Common myeloid progenitor, CD34-positive (primary cell): Measurements from ENCODE around the gene SMAD1.

ENCODE experiments used
- CTCF ChIA-PET: fragments of 350-600 bp; sonication (Branson Sonifier 250); formaldehyde crosslinking; loops from one replicate; lab custom pipeline; 2021; ENCODE audit warnings: antibody characterized with exemption; lab: Charles Lee
- POLR2A ChIA-PET: fragments of 350-600 bp; sonication (Branson Sonifier 250); formaldehyde crosslinking; loops from one replicate; lab custom pipeline; 2021; ENCODE audit warnings: antibody characterized with exemption; lab: Charles Lee
- DNase-seq, 3 donors: peaks; one replicate each; pipeline versions ENCODE4 v3.0.0 to v3.0.0-alpha.2; 2013
- H3K27ac ChIP-seq, 2 experiments: 1 replicate in 1 of 2; 2 replicates in 1 of 2; pipeline ENCODE4 v1.7.0; 2013; ENCODE audit warnings: inconsistent platforms in 2 of 2, low read length in 2 of 2, mild to moderate bottlenecking in 2 of 2, low read depth in 1 of 2, moderate library complexity in 1 of 2; ENCODE audit not compliant: severe bottlenecking in 2 of 2, insufficient read depth in 1 of 2, poor library complexity in 1 of 2
- H3K27me3 ChIP-seq, 5 experiments: replicated peaks in 2 of 5; 1 replicate in 3 of 5; 2 replicates in 2 of 5; pipeline versions ENCODE4 v1.6.1 to v1.7.0; 2013; ENCODE audit warnings: low read length in 4 of 5, mild to moderate bottlenecking in 2 of 5, moderate library complexity in 2 of 5, inconsistent platforms in 1 of 5; ENCODE audit not compliant: insufficient read depth in 5 of 5, control insufficient read depth in 4 of 5
- H3K36me3 ChIP-seq, 4 experiments: 1 replicate in 2 of 4; 2 replicates in 2 of 4; pipeline versions ENCODE4 v1.6.1 to v1.7.0; 2013; ENCODE audit warnings: low read length in 3 of 4, control low read depth in 1 of 4, mild to moderate bottlenecking in 1 of 4; ENCODE audit not compliant: control insufficient read depth in 4 of 4, insufficient read depth in 4 of 4
- H3K4me1 ChIP-seq, 4 experiments: 1 replicate in 3 of 4; 2 replicates in 1 of 4; pipeline versions ENCODE4 v1.6.1 to v1.7.1; 2013; ENCODE audit warnings: low read length in 3 of 4, mild to moderate bottlenecking in 3 of 4, control low read depth in 1 of 4, inconsistent platforms in 1 of 4, moderate library complexity in 1 of 4; ENCODE audit not compliant: control insufficient read depth in 4 of 4, insufficient read depth in 4 of 4; ENCODE audit errors: control extremely low read depth in 1 of 4
- H3K4me3 ChIP-seq, 7 experiments: 1 replicate in 4 of 7; 2 replicates in 3 of 7; pipeline versions ENCODE4 v1.5.1 to v1.7.0; 2013; ENCODE audit warnings: mild to moderate bottlenecking in 7 of 7, low read length in 6 of 7, moderate library complexity in 6 of 7, inconsistent platforms in 2 of 7, low read depth in 2 of 7, control low read depth in 1 of 7; ENCODE audit not compliant: insufficient read depth in 4 of 7, control insufficient read depth in 1 of 7; ENCODE audit errors: extremely low read depth in 1 of 7
- H3K9me3 ChIP-seq, 5 experiments: 1 replicate in 4 of 5; 2 replicates in 1 of 5; pipeline versions ENCODE4 v1.6.1 to v1.7.1; 2013; ENCODE audit warnings: low read length in 4 of 5, mild to moderate bottlenecking in 2 of 5, inconsistent platforms in 1 of 5, low read depth in 1 of 5, moderate library complexity in 1 of 5; ENCODE audit not compliant: control insufficient read depth in 4 of 5, insufficient read depth in 2 of 5; ENCODE audit errors: control extremely low read depth in 1 of 5
- WGBS: methylation state at CpG from one replicate; pipeline ENCODE4 v1.1.5; 2013; ENCODE audit not compliant: insufficient coverage; 5-methylcytosine and 5-hydroxymethylcytosine counted together

The SMAD1 gene

DNA sequence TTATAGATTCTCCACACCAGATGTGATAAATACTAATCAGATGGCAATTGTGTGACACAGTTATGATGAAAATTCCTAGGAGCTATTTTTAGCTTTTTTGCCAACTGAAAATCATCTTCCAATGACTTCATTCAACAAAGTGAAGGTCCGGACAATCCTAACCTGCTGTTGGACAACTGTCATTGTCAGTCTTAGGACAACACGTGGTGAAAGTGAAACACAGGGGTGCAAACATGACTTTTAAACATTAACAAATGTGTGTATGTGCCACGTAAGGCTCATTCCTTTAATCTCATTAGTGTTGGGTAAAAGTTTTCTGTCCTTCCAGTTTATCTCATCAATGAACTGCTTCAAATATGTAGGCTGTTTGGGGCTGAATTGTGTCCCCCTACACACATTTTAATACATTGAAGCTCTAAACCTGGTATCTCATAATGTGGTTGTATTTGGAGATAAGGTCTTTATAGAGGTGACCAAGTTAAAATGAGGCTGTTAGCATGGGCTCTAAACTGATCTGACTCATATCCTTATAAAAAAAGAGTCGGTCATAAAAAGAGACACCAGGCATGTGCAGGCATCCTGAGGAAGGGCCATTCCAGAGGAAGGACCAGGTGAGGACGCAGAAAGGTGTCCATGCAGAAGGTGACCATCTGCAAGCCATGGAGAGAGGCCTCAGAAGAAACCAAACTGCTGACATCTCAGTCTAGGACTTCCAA, 41.2 kb upstream of the SMAD1 start:
- ChIA-PET CTCF (no interaction called here), POLR2A (no interaction called here)
- Histone ChIP-seq H3K36me3 (no peaks in the 10 kb centered on the region), H3K4me3 (no peak overlapping the region), H3K9me3 (no peaks in the 10 kb centered on the region), H3K27me3 (no peaks in the 10 kb centered on the region), H3K4me1 (no peaks in the 10 kb centered on the region), H3K27ac (no peak overlapping the region)
- WGBS = 90% methylated on average over 2 of the region's 5 CpGs
- DNase-seq = no peak

DNA sequence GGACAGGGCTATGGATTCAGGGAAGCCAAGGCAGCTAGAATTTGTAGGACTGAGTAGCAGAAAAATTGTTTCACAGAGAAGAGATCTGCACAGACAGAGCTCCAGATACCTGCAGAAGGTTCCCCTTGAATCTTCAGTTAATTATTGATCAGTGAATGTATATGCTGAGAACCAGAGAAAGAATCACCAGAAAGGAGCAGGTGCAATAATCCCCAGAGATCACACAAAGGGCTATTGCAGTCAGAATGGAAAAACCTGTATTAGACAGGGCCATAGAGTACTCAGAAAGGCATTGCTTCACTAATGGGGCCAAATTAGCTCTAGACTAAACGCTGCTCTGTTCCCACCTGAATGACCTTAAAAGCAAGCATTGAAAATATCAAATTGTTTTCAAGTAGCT, 35.5 kb upstream of the SMAD1 start:
- H3K4me1 ChIP-seq = no peaks in the 10 kb centered on the region
- H3K36me3 ChIP-seq = no peaks in the 10 kb centered on the region
- no peak overlapping the region for H3K27ac ChIP-seq
- H3K9me3 ChIP-seq = no peaks in the 10 kb centered on the region
- DNase-seq = no peak
- WGBS = 100% methylated on average over 1 of the region's 1 CpG
- H3K27me3 ChIP-seq = no peaks in the 10 kb centered on the region
- ChIA-PET CTCF (interaction anchor here (0.5 kb wide), 1 partner anchor 99 kb away, joined by 4 read pairs; no protein-coding TSS in a partner anchor), POLR2A (no interaction called here)
- no peak overlapping the region for H3K4me3 ChIP-seq

DNA sequence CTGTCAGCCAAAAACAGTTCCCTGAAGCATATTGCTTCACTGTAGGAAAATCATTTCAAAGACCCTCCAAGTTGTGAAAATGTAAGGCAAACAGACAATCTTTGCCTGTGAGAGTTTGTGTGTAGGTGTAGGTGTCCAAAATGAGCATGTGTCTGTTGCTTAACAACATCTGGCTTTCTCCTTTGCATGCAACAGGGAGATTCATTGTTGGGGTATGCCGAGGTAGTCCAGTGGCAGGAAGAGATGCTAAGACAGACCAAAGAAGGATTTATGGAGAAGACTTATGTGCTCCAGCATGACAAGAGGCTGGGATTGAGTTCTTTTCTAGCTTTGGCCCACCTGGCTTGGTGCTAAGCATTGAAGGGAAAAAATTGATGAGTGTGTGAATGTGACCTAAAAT, 29.8 kb upstream of the SMAD1 start:
- peaks cover 0 to 7% (median 3%) of the 10 kb centered on the region in 5 experiments for H3K9me3 ChIP-seq
- no peaks in the 10 kb centered on the region for H3K36me3 ChIP-seq
- ChIA-PET CTCF (interaction anchor here (1.3 kb wide), 1 partner anchor 12 kb away, joined by 3 read pairs; no protein-coding TSS in a partner anchor), POLR2A (interaction anchor here (0.6 kb wide), 1 partner anchor 8 kb away, joined by 6 read pairs; no protein-coding TSS in a partner anchor)
- H3K4me3 ChIP-seq = no peak overlapping the region
- no peaks in the 10 kb centered on the region for H3K4me1 ChIP-seq
- H3K27me3 ChIP-seq = no peaks in the 10 kb centered on the region
- DNase-seq = no peak
- H3K27ac ChIP-seq = no peak overlapping the region
- WGBS = 100% methylated on average over 1 of the region's 1 CpG

DNA sequence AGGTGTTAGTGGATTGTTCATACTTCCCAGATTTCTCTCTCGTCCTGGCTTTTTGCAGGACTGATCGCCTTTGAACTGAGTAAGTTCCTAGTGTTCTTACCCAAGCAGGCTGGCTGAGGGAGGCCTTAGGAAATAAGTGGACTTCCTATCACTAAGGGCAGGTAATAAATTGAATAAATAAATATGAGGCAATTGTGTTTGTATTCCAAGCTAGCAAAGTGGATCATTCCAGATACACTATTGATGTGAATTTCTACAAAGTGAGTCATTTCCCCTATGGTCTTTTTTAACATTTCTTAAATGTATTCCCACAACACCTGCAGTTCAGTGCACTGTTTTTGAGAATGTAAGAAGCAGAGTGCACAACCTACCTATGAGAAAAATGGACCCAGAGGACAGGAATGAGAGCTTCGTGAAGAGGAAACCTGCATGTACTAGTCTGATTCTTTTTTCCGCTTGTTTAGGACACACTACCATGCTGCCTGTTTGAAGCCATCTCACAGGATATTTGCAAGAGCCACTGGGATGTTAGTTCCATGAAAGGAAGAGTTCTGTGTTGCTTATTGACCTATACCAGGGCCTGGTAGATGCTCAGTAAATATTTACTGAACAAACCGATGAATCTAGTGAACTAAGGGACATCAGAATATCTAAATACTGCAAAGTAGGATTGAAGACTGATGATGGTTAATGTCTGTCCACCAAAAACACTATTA, 29.0 kb upstream of the SMAD1 start:
- Histone ChIP-seq H3K27me3 (no peaks in the 10 kb centered on the region), H3K4me1 (no peaks in the 10 kb centered on the region), H3K36me3 (no peaks in the 10 kb centered on the region), H3K4me3 (no peak overlapping the region), H3K27ac (no peak overlapping the region), H3K9me3 (peaks cover 0 to 11% (median 3%) of the 10 kb centered on the region in 5 experiments)
- 100% methylated on average over 4 of the region's 5 CpGs for WGBS
- POLR2A ChIA-PET = no interaction called here
- CTCF ChIA-PET = interaction anchor here (1.3 kb wide), 1 partner anchor 11 kb away, joined by 3 read pairs; no protein-coding TSS in a partner anchor
- DNase-seq = no peak

DNA sequence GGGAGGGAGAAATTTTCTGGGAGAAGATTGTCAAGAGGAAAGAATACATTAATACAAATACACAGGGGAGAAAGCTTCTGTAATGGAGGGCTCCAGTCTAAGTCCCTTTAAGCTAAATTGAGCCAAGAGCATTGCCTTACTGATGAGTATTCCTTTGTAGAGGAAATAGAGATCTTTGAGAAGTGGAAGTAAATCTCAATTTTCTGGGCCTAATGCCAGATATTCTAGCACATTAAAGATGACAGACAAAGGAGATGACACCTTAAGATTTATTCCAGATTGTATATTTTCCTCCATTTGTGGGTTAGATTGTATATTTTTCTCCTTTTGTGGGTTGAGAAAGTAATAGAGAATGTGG, 28.5 kb upstream of the SMAD1 start:
- Histone ChIP-seq H3K9me3 (peaks cover 0 to 11% (median 3%) of the 10 kb centered on the region in 5 experiments), H3K4me3 (no peak overlapping the region), H3K27ac (no peak overlapping the region), H3K27me3 (no peaks in the 10 kb centered on the region), H3K36me3 (no peaks in the 10 kb centered on the region), H3K4me1 (no peaks in the 10 kb centered on the region)
- ChIA-PET CTCF (no interaction called here), POLR2A (no interaction called here)
- no peak for DNase-seq

DNA sequence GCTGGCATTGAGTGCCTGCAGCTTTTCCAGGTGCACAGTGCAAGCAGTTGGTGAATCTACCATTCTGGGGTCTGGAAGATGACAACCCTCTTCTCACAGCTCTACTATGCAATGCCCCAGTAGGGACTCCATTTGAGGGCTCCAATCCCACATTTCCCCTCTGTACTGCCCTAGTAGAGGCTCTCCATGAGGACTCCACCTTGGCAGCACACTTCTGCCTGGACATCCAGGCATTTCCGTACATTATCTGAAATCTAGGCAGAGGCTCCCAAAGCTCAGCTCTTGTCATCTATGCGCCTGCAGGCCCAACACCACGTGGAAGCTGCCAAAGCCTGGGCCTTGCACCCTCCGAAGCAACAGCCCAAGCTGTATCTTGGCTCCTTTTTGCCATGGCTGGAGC, 8.4 kb upstream of the SMAD1 start:
- H3K9me3 ChIP-seq = peaks cover 0 to 17% (median 10%) of the 10 kb centered on the region in 5 experiments
- no peak for DNase-seq
- ChIA-PET POLR2A (no interaction called here), CTCF (interaction anchor here (0.8 to 0.9 kb wide), 2 partner anchors 60 to 84 kb away, joined by 3 read pairs; no protein-coding TSS in a partner anchor)
- H3K4me3 ChIP-seq = no peak overlapping the region
- no peaks in the 10 kb centered on the region for H3K27me3 ChIP-seq
- H3K4me1 ChIP-seq = no peaks in the 10 kb centered on the region
- H3K36me3 ChIP-seq = no peaks in the 10 kb centered on the region
- H3K27ac ChIP-seq = no peak overlapping the region
- WGBS = 84% methylated on average over 4 of the region's 4 CpGs

DNA sequence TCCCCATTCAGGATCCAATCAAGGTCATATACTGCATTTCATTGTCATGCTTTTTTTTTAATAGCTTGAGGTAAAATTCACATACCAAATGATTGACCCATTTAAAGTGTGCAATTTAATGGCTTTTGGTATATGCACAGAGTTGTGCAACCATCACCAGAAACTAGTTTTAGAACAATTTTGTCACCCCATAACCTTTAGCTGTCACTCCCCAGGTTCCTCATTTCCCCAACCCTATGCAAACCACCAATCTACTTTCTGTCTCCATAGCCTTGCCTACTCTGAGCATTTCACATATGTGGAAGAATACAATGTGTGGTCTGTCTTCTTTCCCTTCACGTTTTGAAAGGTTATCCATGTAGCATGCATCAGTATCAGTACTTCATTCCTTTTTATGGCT, 1.4 kb upstream of the SMAD1 start:
- WGBS = no CpG with 5 or more reads among the region's 1 CpG
- H3K4me1 ChIP-seq = peaks cover 13 to 36% (median 26%) of the 10 kb centered on the region in 4 experiments
- DNase-seq = peak; percentile 29 to 86 (median 82)

More for the DNA sequence above, 1.4 kb upstream of the SMAD1 start:
- Histone ChIP-seq H3K27ac (no peak overlapping the region), H3K36me3 (no peaks in the 10 kb centered on the region), H3K9me3 (no peaks in the 10 kb centered on the region), H3K27me3 (no peaks in the 10 kb centered on the region), H3K4me3 (peak overlapping the region in 2 of 7 experiments; percentile 80 to 91)
- CTCF ChIA-PET = interaction anchor here (0.9 to 1.3 kb wide), 2 partner anchors 74 to 77 kb away, joined by 3 read pairs; no protein-coding TSS in a partner anchor
- POLR2A ChIA-PET = no interaction called here
